SIG-M5 treated with dmso at 0.1 percent for 504 hours (cell line): Measurements from ENCODE around the gene DYNC1H1.
A peak's percentile ranks its signal among the peaks of the same experiment; 100 is the strongest.

Experiments
- DNase-seq: peaks from one replicate; lab custom pipeline; 2025; ENCODE audit not compliant: unreplicated experiment; lab: John Stamatoyannopoulos, UW

Gene DYNC1H1

DNA sequence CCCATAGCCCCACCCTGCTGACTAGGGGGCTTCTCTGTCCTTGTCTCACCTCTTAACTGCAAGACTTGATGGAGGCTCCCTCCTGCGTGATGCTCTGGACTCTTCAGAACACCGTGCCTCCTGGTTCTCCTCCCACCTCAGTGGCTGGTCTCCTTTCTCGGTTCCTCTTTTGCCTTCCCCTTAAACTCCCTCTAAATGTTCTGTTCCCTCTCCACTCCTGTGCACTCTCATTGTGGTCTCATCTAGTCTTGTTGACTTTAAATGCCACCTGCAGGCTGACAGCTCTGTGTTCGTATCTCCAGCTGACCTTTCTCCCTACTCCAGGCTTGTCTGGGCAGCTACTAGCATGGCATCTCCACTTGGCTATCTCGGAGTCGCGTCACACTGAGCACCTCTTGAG is 28.3 kb downstream of the DYNC1H1 start:
- peak; percentile 2 for DNase-seq

- no peak for DNase-seq
These were observed 33.3 kb downstream of the DYNC1H1 start for GRCh38 chr14:101997429-101998336.

DNA sequence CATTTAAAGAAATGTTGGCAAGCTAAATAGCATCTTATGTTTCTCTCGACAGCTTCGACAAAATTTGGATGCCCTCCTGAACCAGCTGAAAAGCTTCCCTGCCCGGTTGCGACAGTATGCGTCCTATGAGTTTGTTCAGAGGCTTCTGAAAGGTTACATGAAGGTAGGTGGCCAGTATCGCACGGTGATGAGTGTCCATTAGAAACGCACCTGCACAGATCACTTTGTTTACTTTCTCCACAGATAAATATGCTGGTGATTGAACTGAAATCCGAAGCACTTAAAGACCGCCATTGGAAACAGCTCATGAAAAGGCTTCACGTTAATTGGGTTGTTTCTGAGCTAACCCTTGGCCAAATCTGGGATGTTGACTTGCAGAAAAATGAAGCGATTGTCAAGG is 36.5 kb downstream of the DYNC1H1 start:
- no peak for DNase-seq

GRCh38 chr14:102005336-102005735 is 41.0 kb downstream of the DYNC1H1 start:
- no peak for DNase-seq

- DNase-seq: no peak
These were observed 43.6 kb downstream of the DYNC1H1 start for GRCh38 chr14:102007916-102008418.

- DNase-seq: no peak
These were observed 44.5 kb downstream of the DYNC1H1 start for GRCh38 chr14:102008891-102009290.

- no peak for DNase-seq
These were observed 47.3 kb downstream of the DYNC1H1 start for GRCh38 chr14:102011631-102012030.

DNA sequence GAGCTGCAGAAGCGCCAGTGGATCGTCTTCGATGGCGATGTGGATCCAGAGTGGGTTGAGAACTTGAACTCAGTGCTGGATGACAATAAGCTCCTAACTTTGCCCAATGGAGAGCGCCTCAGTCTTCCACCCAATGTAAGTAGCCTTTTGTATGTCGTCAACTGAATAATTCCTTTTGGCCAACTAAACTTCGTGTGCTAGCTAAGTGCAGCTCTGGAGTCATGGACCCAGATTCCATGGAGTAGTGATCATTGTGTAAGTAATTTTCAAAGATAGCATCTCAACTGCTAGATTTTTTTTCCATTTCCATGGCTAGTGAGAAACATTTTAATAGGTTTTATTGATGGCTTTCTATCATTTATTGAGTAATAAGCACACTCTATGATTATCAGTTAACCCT is 48.0 kb downstream of the DYNC1H1 start:
- DNase-seq: no peak

DNA sequence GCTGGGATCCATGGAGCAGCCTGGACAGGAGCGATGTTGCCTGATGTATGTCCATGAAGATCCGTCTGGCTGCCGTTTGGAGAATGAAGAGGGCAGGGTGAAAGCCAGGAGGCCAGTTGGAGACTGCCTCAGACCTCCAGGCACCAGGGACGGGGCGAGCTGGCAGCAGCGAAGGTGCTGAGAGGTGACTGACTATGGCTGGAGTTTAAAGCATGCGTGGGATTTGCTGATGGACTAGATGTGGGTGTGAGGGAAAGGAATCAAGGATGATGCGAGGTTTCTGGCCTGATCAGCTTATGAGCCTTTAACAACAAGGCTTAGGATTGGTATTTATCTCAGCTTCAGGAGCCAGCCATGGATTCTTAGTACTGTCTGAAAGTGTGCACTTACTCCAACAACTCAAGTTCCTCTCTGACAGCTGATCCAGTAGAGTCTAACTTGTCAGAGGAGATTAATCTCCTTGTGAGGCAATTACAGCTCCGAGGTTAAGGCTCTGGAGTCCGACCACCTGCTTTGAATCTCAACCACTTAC is 49.4 kb downstream of the DYNC1H1 start:
- no peak for DNase-seq

DNA sequence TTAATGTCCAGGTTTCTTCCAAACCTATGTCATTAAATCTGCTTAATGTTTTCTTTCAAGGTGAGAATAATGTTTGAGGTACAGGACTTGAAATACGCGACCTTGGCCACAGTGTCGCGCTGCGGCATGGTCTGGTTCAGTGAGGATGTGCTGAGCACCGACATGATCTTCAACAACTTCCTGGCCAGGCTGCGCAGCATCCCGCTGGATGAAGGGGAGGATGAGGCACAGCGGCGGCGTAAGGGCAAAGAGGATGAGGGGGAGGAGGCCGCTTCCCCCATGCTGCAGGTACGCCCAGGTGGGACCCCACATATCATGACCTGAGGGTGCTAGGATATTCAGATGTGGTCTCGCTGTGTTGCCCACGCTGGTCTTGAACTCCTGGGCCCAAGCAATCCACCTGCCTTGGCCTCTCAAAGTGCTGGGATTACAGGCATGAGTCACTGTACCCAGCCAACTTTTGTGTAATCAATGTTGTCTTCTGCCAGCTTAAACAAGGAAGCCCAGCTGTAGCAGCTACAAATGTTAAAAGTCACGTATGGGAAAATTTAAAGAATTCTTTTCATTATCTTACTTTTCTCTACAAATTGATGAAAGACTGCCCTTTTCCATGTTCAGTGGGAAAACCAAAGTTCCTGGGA is 50.8 kb downstream of the DYNC1H1 start:
- no peak for DNase-seq

DNA sequence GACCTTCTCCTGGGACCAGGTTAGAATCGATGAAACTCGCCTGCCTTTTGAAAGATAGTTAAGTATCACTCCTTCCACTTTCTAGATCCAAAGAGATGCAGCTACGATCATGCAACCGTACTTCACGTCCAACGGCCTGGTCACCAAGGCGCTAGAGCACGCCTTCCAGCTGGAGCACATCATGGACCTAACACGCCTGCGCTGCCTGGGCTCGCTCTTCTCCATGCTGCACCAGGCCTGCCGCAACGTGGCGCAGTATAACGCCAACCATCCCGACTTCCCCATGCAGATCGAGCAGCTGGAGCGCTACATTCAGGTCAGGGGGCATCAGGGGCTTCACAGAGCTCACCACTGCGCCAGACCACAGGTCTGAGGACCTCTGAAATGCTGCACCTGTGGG is 51.4 kb downstream of the DYNC1H1 start:
- no peak for DNase-seq

DNA sequence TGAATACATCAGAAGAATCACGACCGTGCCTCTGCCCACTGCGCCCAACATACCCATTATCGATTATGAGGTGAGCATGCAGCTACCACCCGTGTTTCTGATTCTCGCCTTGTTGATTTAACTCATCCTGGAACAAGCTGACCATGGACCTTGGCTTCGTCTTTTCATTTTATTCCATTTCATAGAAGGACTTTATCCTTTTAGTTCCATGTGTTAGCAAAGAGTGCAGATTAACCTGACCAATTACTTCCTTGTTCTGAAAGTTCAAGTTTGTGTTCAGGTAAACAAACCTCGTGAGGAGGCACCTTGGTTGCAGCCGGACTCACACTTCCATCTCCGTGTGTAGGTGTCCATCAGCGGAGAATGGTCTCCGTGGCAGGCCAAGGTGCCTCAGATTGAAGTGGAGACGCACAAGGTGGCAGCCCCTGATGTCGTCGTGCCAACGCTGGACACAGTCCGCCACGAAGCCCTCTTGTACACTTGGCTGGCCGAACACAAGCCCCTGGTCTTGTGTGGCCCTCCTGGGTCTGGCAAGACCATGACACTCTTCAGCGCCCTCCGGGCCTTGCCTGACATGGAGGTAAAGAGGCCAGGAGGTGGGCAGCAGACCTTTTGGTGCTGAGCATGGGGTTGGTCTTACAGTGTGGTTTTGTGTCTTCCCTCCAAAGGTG is 52.2 kb downstream of the DYNC1H1 start:
- DNase-seq: no peak

GRCh38 chr14:102018251-102018650 is 53.9 kb downstream of the DYNC1H1 start:
- DNase-seq: no peak

DNA sequence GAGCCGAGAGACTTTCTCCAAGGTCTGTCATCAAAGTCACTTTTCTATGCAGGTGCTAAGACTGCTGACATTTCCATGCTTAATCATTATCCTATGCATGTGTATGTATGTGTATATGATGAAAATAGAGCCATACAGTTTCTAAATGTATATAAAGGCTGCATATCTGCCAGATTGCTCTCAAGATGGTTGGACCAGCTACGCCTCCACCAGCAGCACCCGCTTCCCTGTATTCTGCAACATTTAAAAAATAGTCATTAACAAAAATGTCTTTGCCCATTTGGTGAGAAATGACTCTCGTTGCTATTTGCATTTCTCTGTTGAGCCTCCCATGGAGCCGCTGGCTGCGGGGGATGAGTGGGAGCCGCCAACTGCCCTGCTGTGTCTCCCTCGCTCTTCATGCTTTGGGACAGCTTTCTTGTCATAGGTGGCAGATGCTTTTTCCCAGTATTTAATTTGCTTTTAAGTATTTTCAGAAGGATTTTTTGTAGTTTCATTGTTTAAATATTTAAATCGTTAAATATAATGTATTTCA is 54.7 kb downstream of the DYNC1H1 start:
- DNase-seq: no peak

DNA sequence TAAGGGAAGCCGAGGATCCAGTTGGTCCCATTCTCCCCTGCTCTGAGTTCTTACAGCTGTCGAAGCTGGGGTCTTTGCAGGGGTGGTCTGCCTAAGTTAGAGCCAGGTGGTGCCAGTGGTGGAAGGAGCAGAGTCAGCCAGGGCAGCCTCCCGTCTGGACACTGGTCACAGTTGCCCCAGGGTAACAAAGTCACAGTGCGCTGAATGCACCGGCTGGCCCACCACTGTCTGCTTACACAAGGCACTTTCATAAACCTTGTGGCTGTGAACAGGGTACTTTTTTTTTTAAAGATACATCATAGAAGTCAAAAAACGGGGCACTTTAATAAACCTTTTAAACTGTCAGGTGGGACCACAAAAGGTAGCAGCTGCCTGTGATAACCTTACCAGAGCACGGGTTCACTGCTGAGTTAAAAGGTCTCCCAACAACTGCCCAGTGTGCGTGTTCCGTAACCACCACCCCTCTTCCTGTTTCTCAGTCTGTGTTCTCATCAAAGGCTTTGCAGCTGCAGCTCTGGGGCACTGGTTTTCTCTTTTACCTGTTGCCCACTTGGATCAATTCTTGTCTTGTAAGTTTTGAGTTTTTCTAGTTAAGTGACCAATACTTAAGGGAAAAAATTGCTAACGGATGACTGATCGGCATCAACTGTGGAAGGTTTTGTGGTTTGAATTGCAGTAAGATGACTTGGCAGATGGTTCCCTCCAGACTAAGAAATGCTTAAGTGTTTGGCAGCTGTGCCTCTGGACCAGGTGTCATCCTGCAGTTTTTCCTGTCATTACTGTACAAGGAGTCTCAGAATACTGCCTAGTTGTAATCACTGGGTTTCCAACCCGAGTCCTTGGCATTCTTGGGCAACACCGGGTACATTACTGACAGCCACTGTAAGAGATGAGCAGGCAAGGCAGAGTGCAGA is 55.9 kb downstream of the DYNC1H1 start:
- no peak for DNase-seq

DNA sequence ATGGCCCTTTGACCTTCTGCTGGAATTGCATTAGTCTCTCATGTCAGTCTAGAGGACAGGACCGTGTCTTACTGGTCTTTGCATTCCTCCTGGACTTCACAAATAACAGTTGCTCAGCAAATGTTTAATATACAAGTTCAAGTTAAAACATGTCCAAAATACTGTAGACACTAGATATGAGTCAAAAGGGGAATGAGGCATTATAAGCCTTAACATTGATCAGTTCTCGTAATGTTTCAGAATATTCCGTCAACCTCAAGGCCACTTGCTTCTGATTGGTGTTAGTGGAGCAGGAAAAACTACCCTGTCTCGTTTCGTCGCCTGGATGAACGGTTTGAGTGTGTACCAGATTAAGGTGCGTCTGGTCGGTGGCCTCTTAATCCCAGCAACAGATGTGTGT is 62.6 kb downstream of the DYNC1H1 start:
- DNase-seq: no peak

- no peak for DNase-seq
These were observed 63.6 kb downstream of the DYNC1H1 start for GRCh38 chr14:102027951-102028350.

GRCh38 chr14:102028733-102029132 is 64.4 kb downstream of the DYNC1H1 start:
- no peak for DNase-seq

GRCh38 chr14:102029956-102030355 is 65.6 kb downstream of the DYNC1H1 start:
- no peak for DNase-seq

GRCh38 chr14:102033241-102033640 is 68.9 kb downstream of the DYNC1H1 start:
- DNase-seq: no peak
